GM19351 (cell line): Measurements from ENCODE around the gene APOB.

ENCODE experiments used
- ATAC-seq: cut with Tn5 transposase; IDR thresholded peaks from one replicate; pipeline ENCODE4 v1.9.1; 2021; ENCODE audit warnings: mild to moderate bottlenecking, moderate library complexity; ENCODE audit not compliant: unreplicated experiment

APOB gene

GRCh38 chr2:21006423-21007128 lies 37.3 kb downstream of the APOB start:
- ATAC-seq = no peak

GRCh38 chr2:21005700-21006422 lies 38.0 kb downstream of the APOB start:
- no peak for ATAC-seq

- ATAC-seq = no peak
Observed at GRCh38 chr2:21005111-21005699, 38.7 kb downstream of the APOB start.

- no peak for ATAC-seq
Observed at GRCh38 chr2:21004181-21004572, 39.7 kb downstream of the APOB start.

GRCh38 chr2:21003572-21004180 lies 40.2 kb downstream of the APOB start:
- ATAC-seq = no peak

GRCh38 chr2:21002814-21003192 lies 41.1 kb downstream of the APOB start:
- ATAC-seq = no peak

- no peak for ATAC-seq
Observed at GRCh38 chr2:21001988-21002813, 41.7 kb downstream of the APOB start.

GRCh38 chr2:21001225-21001946 lies 42.5 kb downstream of the APOB start:
- ATAC-seq = no peak

- no peak for ATAC-seq
Observed at GRCh38 chr2:20999906-21000645, 43.8 kb downstream of the APOB start.

- ATAC-seq = no peak
Observed at GRCh38 chr2:20998972-20999905, 44.6 kb downstream of the APOB start.

- no peak for ATAC-seq
Observed at GRCh38 chr2:20997953-20998722, 45.7 kb downstream of the APOB start.

GRCh38 chr2:20994130-20994529 lies 49.7 kb downstream of the APOB start:
- no peak for ATAC-seq

GRCh38 chr2:20992201-20992711 lies 51.6 kb downstream of the APOB start:
- ATAC-seq = no peak

- ATAC-seq = no peak
Observed at GRCh38 chr2:20990442-20991430, 53.1 kb downstream of the APOB start.

- no peak for ATAC-seq
Observed at GRCh38 chr2:20989404-20989803, 54.5 kb downstream of the APOB start.

- no peak for ATAC-seq
Observed at GRCh38 chr2:20988905-20989304, 55.0 kb downstream of the APOB start.
